ENCODE results near the gene HOXA10. TPM values are rescaled to one million over a fixed set of nuclear protein-coding genes. Genes with fewer than 3 reads are reported as not detected.

Gene HOXA10
- total and polyA plus RNA-seq, 9 donors = 0.25 to 2.8 (median 0.91) TPM; not detected in 1

GRCh38 chr7:27152816-27153442 lies 21.2 kb downstream of the HOXA10 start:
- TF ChIP-seq CTCF (IDR thresholded peaks at IDR 0.05) (no peak), POLR2A (IDR thresholded peaks at IDR 0.05) (no peak), EP300 (IDR thresholded peaks at IDR 0.05) (no peak)
- H3K27ac ChIP-seq = no peak overlapping the region
- H3K4me1 ChIP-seq (ENCODE audit: insufficient read depth) = peaks cover 6% of the 10 kb centered on the region
- intact Hi-C loops (cut with DNase I) = loop anchor here in 1 of 4 donors (10.0 kb wide), 2 partner anchors 948 to 1258 kb away; partner anchors contain the start of genes CBX3 and HNRNPA2B1
- 34 to 53% (median 38%) methylated on average over 20 to 22 of the region's 22 CpGs for WGBS, 3 donors
- H3K36me3 ChIP-seq = no peaks in the 10 kb centered on the region
- peaks cover 0 to 3% of the 10 kb centered on the region in 2 donors for H3K9me3 ChIP-seq
- H3K4me3 ChIP-seq = peak overlapping the region; percentile 74
- peaks cover 3% of the 10 kb centered on the region for H3K27me3 ChIP-seq
- peak in 2 of 5 donors; percentile 7 to 25 for DNase-seq

GRCh38 chr7:27151931-27152815 lies 21.9 kb downstream of the HOXA10 start, which contains the start of gene HOXA3:
TSS of gene HOXA3 (minus strand) at chr7:27152583. CDS start at chr7:27110640, 41,943 bp downstream.
- TF ChIP-seq CTCF (IDR thresholded peaks at IDR 0.05) (no peak), EP300 (IDR thresholded peaks at IDR 0.05) (no peak), POLR2A (IDR thresholded peaks at IDR 0.05) (no peak)
- peaks cover 6% of the 10 kb centered on the region for H3K4me1 ChIP-seq (ENCODE audit: insufficient read depth)
- 4 to 8% (median 4%) methylated on average over 50 to 53 of the region's 53 CpGs for WGBS, 3 donors
- H3K27ac ChIP-seq = no peak within 1 kb of the TSS
- H3K4me3 ChIP-seq = peak within 1 kb of the TSS; percentile 74
- peak in 4 of 5 donors; percentile 9 to 45 (median 30) for DNase-seq
- peaks cover 3% of the 10 kb centered on the region for H3K27me3 ChIP-seq
- no peaks in the 10 kb centered on the region for H3K36me3 ChIP-seq
- intact Hi-C loops (cut with DNase I) = loop anchor here in 1 of 4 donors (10.0 kb wide), 2 partner anchors 947 to 1257 kb away; partner anchors contain the start of genes CBX3 and HNRNPA2B1
- H3K9me3 ChIP-seq = peaks cover 0 to 3% of the 10 kb centered on the region in 2 donors

- DNase-seq = peak in 2 of 5 donors; percentile 7 to 39
- Histone ChIP-seq H3K36me3 (no peaks in the 10 kb centered on the region), H3K4me3 (peak overlapping the region; percentile 74), H3K27ac (no peak overlapping the region), H3K9me3 (peaks cover 0 to 3% of the 10 kb centered on the region in 2 donors), H3K27me3 (peaks cover 3% of the 10 kb centered on the region), H3K4me1 (ENCODE audit: insufficient read depth) (peaks cover 5% of the 10 kb centered on the region)
- TF ChIP-seq CTCF (IDR thresholded peaks at IDR 0.05) (no peak), POLR2A (IDR thresholded peaks at IDR 0.05) (no peak)
- intact Hi-C loops (cut with DNase I) = loop anchor here in 1 of 4 donors (10.0 kb wide), 2 partner anchors 947 to 1257 kb away; partner anchors contain the start of genes CBX3 and HNRNPA2B1
- 2 to 4% (median 3%) methylated on average over 26 to 27 of the region's 27 CpGs for WGBS, 3 donors
These were observed 22.7 kb downstream of the HOXA10 start for GRCh38 chr7:27151341-27151930.
